Upper lobe of left lung (tissue), 4 donors: ENCODE data around the gene TLE1.

Experiments used
- CTCF ChIP-seq, 6 experiments: fragments of 450-650 bp in 4 of 6; fragments of 200-600 bp in 2 of 6; sonication (generic) in 2 of 6; IDR thresholded peaks; one replicate each; pipeline ENCODE4 v1.5.1; 2016 to 2019; ENCODE audit warnings: antibody characterized with exemption in 6 of 6
- POLR2A ChIP-seq, 4 donors: fragments of 450-650 bp; IDR thresholded peaks; one replicate each; pipeline ENCODE4 v1.5.1; 2016 to 2017; ENCODE audit warnings: antibody characterized with exemption in 4 of 4, mild to moderate bottlenecking in 2 of 4
- POLR2AphosphoS5 ChIP-seq, 2 donors: sonication (generic); formaldehyde crosslinking; IDR thresholded peaks; one replicate each; pipeline ENCODE4 v1.5.1; 2017; ENCODE audit warnings: antibody characterized with exemption in 2 of 2

GRCh38 chr9:81608289-81608657 is 81.1 kb downstream of the TLE1 start:
- TF ChIP-seq CTCF (IDR thresholded peaks at IDR 0.05) (no peak), POLR2AphosphoS5 (IDR thresholded peaks at IDR 0.05) (no peak), POLR2A (IDR thresholded peaks at IDR 0.05) (no peak)
